Measurements from ENCODE around the gene TAP1. TPM values are rescaled to one million over a fixed set of nuclear protein-coding genes. Genes with fewer than 3 reads are reported as not detected.

Gene TAP1
- total and polyA plus RNA-seq, 2 of the 4 experiments (the other 2 are of a cell fraction), result 20.1 to 27.6 TPM

DNA sequence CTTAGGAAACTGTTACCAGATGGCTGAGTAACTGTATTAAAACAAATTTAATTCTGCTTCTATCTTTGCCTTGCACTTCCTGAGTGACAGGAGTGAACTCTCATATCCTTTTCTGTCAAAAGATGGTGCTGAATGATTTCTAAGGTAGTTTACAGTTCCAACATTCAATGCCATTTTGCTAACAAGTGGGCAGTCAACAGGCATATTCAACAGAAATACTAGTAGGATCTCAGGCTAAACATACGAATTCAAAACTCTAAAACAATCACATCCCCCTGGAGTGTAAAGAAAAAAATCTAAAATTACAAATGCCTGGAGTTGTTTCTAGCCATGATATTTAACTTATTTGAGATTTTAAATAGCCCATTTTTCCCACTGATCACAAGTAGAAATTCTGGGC is 7.2 kb upstream of the TAP1 start:
- Histone ChIP-seq H3K9me3 (ENCODE audit: control insufficient read depth, insufficient read depth, low read length) (no peaks in the 10 kb centered on the region), H2BK20ac (ENCODE audit: low read depth, low read length) (no peak overlapping the region), H3K14ac (replicated peaks; ENCODE audit: low read depth, low read length) (no peak overlapping the region), H3K4me1 (ENCODE audit: control insufficient read depth, insufficient read depth, low read length) (peaks cover 2% of the 10 kb centered on the region; the same call in 1 of the 2 replicates), H3K4me3 (ENCODE audit: insufficient read depth, low read depth, low read length) (no peak overlapping the region), H3K27me3 (ENCODE audit: control insufficient read depth, insufficient read depth, low read length) (peaks cover under 1% of the 10 kb centered on the region; the same call in 1 of the 2 replicates), H3K27ac (ENCODE audit: insufficient read depth, low read length) (no peak overlapping the region), H2AK5ac (ENCODE audit: low read depth, low read length) (no peak overlapping the region), H3K23ac (ENCODE audit: low read depth, low read length) (no peak overlapping the region), H3K4ac (ENCODE audit: low read depth, low read length) (no peak overlapping the region), H2AFZ (replicated peaks; ENCODE audit: low read length, poor library complexity) (no peak overlapping the region), H4K8ac (ENCODE audit: low read depth in 2 of 2, low read length in 2 of 2) (no peak overlapping the region), H4K5ac (ENCODE audit: low read depth, low read length) (no peak overlapping the region), H4K91ac (ENCODE audit: insufficient read depth, low read depth, low read length) (no peak overlapping the region), H3K56ac (ENCODE audit: extremely low read depth, insufficient read depth, low read length) (no peak overlapping the region), H2BK5ac (ENCODE audit: low read depth, low read length, poor library complexity, severe bottlenecking) (no peak overlapping the region), H3K18ac (ENCODE audit: low read depth, low read length) (no peak overlapping the region), H3K4me2 (ENCODE audit: low read depth, low read length) (no peak overlapping the region), H2BK120ac (ENCODE audit: low read depth, low read length) (no peak overlapping the region), H3K9ac (ENCODE audit: low read depth, low read length) (no peak overlapping the region), H3K36me3 (ENCODE audit: control insufficient read depth, insufficient read depth, low read length) (no peaks in the 10 kb centered on the region; the same call in 1 of the 2 replicates), H2AK9ac (replicated peaks; ENCODE audit: low read depth, low read length, poor library complexity) (no peak overlapping the region), H3K79me1 (ENCODE audit: low read depth in 1 of 2, low read length in 2 of 2) (no peaks in the 10 kb centered on the region), H3K9me1 (ENCODE audit: insufficient read depth, low read length) (no peaks in the 10 kb centered on the region), H2BK15ac (ENCODE audit: low read depth, low read length) (no peak overlapping the region), H4K20me1 (ENCODE audit: insufficient read depth, low read length) (no peaks in the 10 kb centered on the region)
- ChIA-PET POLR2A (ENCODE audit: unreplicated experiment) (no interaction called here), CTCF (interaction anchor here (1.2 kb wide), 1 partner anchor 22 kb away, joined by 4 read pairs; the partner anchor contains the start of gene TAP2)
- dilution Hi-C loops (cut with HindIII; ENCODE audit: low sequenced_read_pairs, unreplicated experiment), result no loop called here
- intact Hi-C loops (cut with micrococcal nuclease), result loop anchor here (10.0 kb wide), 2 partner anchors 156 to 196 kb away; partner anchors contain the start of gene HLA-DQB1
- WGBS, 2 experiments (ENCODE audit: extremely low coverage in 2 of 2, insufficient read length in 1 of 2), result no CpG with 5 or more reads among the region's 1 CpG
- in situ Hi-C loops (cut with MboI; ENCODE audit: low sequenced_read_pairs), result no loop called here
- DNase-seq, result no peak
- no peak for ATAC-seq (ENCODE audit: low read depth)
- no TSS peak for BruUV-seq (replicated peaks)
- TF ChIP-seq RFX5 (IDR thresholded peaks at IDR 0.05; ENCODE audit: low read depth, low read length), result no peak
- no peak for TF ChIP-seq CHD1 (IDR thresholded peaks at IDR 0.05; ENCODE audit: low read depth, low read length)
- TF ChIP-seq MAFK (IDR thresholded peaks at IDR 0.05; ENCODE audit: low read depth, low read length), result no peak
- no peak for TF ChIP-seq MAZ (IDR thresholded peaks at IDR 0.05; ENCODE audit: borderline replicate concordance, low read depth, low read length)
- TF ChIP-seq BHLHE40 (IDR thresholded peaks at IDR 0.05; ENCODE audit: low read depth, low read length), result no peak
- no peak for TF ChIP-seq CTCF (conservative IDR thresholded peaks at IDR 0.05; ENCODE audit: low read depth, low read length)
- TF ChIP-seq FOS (IDR thresholded peaks at IDR 0.05; ENCODE audit: low read depth, low read length), result no peak
- TF ChIP-seq POLR2A (IDR thresholded peaks at IDR 0.05; ENCODE audit: low read depth, low read length), result no peak
- TF ChIP-seq ELK1 (IDR thresholded peaks at IDR 0.05; ENCODE audit: borderline replicate concordance, low read depth, low read length), result no peak
- no peak for TF ChIP-seq USF2 (IDR thresholded peaks at IDR 0.05; ENCODE audit: low read depth, low read length)
- no peak for TF ChIP-seq NFE2L2 (IDR thresholded peaks at IDR 0.05; ENCODE audit: low read depth, low read length)
- no peak for TF ChIP-seq RCOR1 (IDR thresholded peaks at IDR 0.05; ENCODE audit: insufficient replicate concordance, low read length)
- no peak for TF ChIP-seq RAD21 (IDR thresholded peaks at IDR 0.05; ENCODE audit: low read length)
- TF ChIP-seq SMC3 (IDR thresholded peaks at IDR 0.05; ENCODE audit: low read depth, low read length), result no peak
- no peak for TF ChIP-seq CEBPB (IDR thresholded peaks at IDR 0.05; ENCODE audit: low read depth, low read length)
